ENCODE measurements around the gene METTL24. TPM values are rescaled to one million over a fixed set of nuclear protein-coding genes. Genes with fewer than 3 reads are reported as not detected.

Gene METTL24
- total and polyA plus RNA-seq, 2 experiments from 2014 or later = not detected

DNA sequence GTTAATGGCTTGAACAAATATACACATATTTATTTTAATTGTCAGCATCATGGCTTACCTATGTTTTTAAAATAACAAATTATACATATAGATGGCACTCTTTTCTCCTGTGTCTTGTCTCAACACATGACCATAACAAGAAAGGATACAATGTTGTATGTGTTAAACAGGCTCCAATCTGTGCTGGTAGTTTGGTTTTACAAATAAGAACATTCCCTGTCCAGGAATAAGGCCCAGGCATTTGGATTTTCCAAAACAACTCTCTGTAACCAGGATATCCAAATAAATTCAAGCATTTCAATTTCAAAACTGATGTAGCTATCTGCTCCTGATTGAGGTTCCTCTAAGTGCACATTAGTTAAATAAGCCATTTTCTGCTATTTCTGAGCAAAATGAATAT, 17.1 kb downstream of the METTL24 start:
- DNase-seq = no peak
- H3K4me3 ChIP-seq = no peak overlapping the region
- H3K27ac ChIP-seq = no peak overlapping the region
- no peak overlapping the region for H3K4me2 ChIP-seq (ENCODE audit: unreplicated experiment)
- no peak for TF ChIP-seq EZH2phosphoT487 (IDR thresholded peaks at IDR 0.05; ENCODE audit: insufficient read depth, low read depth)
- no peaks in the 10 kb centered on the region for H3K79me2 ChIP-seq (ENCODE audit: insufficient read depth)
- H4K20me1 ChIP-seq (ENCODE audit: insufficient read depth) = no peaks in the 10 kb centered on the region
- no peaks in the 10 kb centered on the region for H3K36me3 ChIP-seq (ENCODE audit: low read depth)
- in situ Hi-C loops (cut with MboI) = no loop called here
- 0 out of 2 replicates have a peak, but pooled peaks cover 4% of the 10 kb centered on the region for H3K4me1 ChIP-seq (ENCODE audit: insufficient read depth)
- H3K9me3 ChIP-seq (ENCODE audit: low read depth) = no peaks in the 10 kb centered on the region
- H3K9me2 ChIP-seq (ENCODE audit: insufficient read depth) = no peaks in the 10 kb centered on the region
- H3F3A ChIP-seq (ENCODE audit: insufficient read depth) = 0 out of 2 replicates have a peak, but pooled peaks cover 5% of the 10 kb centered on the region
- no peaks in the 10 kb centered on the region for H3K27me3 ChIP-seq (replicated peaks; ENCODE audit: insufficient read depth)
- H3K9ac ChIP-seq = no peak overlapping the region
- no peak overlapping the region for H2AFZ ChIP-seq

- H3F3A ChIP-seq (ENCODE audit: insufficient read depth) = 0 out of 2 replicates have a peak, but pooled peaks cover 5% of the 10 kb centered on the region
- in situ Hi-C loops (cut with MboI) = no loop called here
- H3K9ac ChIP-seq = no peak overlapping the region
- TF ChIP-seq EZH2 (IDR thresholded peaks at IDR 0.05; ENCODE audit: insufficient read depth, poor library complexity, severe bottlenecking) = no peak
- H3K79me2 ChIP-seq (ENCODE audit: insufficient read depth) = no peaks in the 10 kb centered on the region
- H3K36me3 ChIP-seq (ENCODE audit: low read depth) = no peaks in the 10 kb centered on the region
- H3K4me1 ChIP-seq (ENCODE audit: insufficient read depth) = 0 out of 2 replicates have a peak, but pooled peaks cover 4% of the 10 kb centered on the region
- no peaks in the 10 kb centered on the region for H3K27me3 ChIP-seq (replicated peaks; ENCODE audit: insufficient read depth)
- H2AFZ ChIP-seq = no peak overlapping the region
- no peak for DNase-seq
- H4K20me1 ChIP-seq (ENCODE audit: insufficient read depth) = no peaks in the 10 kb centered on the region
- no peak overlapping the region for H3K4me2 ChIP-seq (ENCODE audit: unreplicated experiment)
- H3K4me3 ChIP-seq = no peak overlapping the region
- H3K9me3 ChIP-seq (ENCODE audit: low read depth) = no peaks in the 10 kb centered on the region
- no peak overlapping the region for H3K27ac ChIP-seq
- no peaks in the 10 kb centered on the region for H3K9me2 ChIP-seq (ENCODE audit: insufficient read depth)
- 44 to 45% methylated on average over 7 of the region's 7 CpGs for WGBS, 2 experiments (ENCODE audit: low coverage in 1 of 2, low lambda C conversion rate in 2 of 2, missing lambda C conversion rate in 2 of 2)
Observed at GRCh38 chr6:110340392-110340965, 17.7 kb downstream of the METTL24 start.

- no peaks in the 10 kb centered on the region for H3K79me2 ChIP-seq (ENCODE audit: insufficient read depth)
- no peak overlapping the region for H3K4me3 ChIP-seq
- no peak overlapping the region for H3K4me2 ChIP-seq (ENCODE audit: unreplicated experiment)
- TF ChIP-seq EZH2phosphoT487 (IDR thresholded peaks at IDR 0.05; ENCODE audit: insufficient read depth, low read depth) (no peak), EZH2 (IDR thresholded peaks at IDR 0.05; ENCODE audit: insufficient read depth, poor library complexity, severe bottlenecking) (no peak)
- no peaks in the 10 kb centered on the region for H3K9me3 ChIP-seq (ENCODE audit: low read depth)
- WGBS, 2 experiments (ENCODE audit: low coverage in 1 of 2, low lambda C conversion rate in 2 of 2, missing lambda C conversion rate in 2 of 2) = 52 to 54% methylated on average over 3 of the region's 3 CpGs
- H3K9ac ChIP-seq = no peak overlapping the region
- in situ Hi-C loops (cut with MboI) = no loop called here
- no peaks in the 10 kb centered on the region for H3K36me3 ChIP-seq (ENCODE audit: low read depth)
- no peaks in the 10 kb centered on the region for H3K9me2 ChIP-seq (ENCODE audit: insufficient read depth)
- peak; percentile 53 for DNase-seq
- 0 out of 2 replicates have a peak, but pooled peaks cover 4% of the 10 kb centered on the region for H3K4me1 ChIP-seq (ENCODE audit: insufficient read depth)
- H3F3A ChIP-seq (ENCODE audit: insufficient read depth) = 0 out of 2 replicates have a peak, but pooled peaks cover 5% of the 10 kb centered on the region
- no peak overlapping the region for H3K27ac ChIP-seq
- no peaks in the 10 kb centered on the region for H4K20me1 ChIP-seq (ENCODE audit: insufficient read depth)
- no peak overlapping the region for H2AFZ ChIP-seq
- no peaks in the 10 kb centered on the region for H3K27me3 ChIP-seq (replicated peaks; ENCODE audit: insufficient read depth)
Observed at GRCh38 chr6:110338820-110339470, 19.2 kb downstream of the METTL24 start.

DNA sequence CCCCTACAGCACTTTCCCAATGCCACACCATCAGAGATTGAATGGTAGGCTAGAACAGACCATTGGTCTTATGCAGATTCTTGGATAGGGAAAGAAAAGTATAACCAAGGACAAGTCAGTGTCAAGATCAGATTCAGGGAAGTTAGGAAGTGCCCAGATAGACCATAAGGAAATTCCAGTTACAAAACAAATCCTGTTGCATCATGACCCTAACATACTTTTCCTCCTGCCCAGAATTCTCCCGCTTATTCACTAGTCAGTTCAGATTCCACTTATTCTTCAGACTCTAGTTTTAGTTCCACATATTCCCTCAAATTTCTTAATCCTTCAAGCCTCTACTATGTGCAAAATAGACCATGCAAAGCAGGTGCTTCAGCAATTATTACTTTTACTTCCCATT, 20.7 kb downstream of the METTL24 start:
- Histone ChIP-seq H4K20me1 (ENCODE audit: insufficient read depth) (no peaks in the 10 kb centered on the region), H3K27ac (no peak overlapping the region), H3K9ac (no peak overlapping the region), H3K36me3 (ENCODE audit: low read depth) (no peaks in the 10 kb centered on the region), H3K4me2 (ENCODE audit: unreplicated experiment) (no peak overlapping the region), H3K9me2 (ENCODE audit: insufficient read depth) (no peaks in the 10 kb centered on the region), H2AFZ (no peak overlapping the region), H3K4me3 (no peak overlapping the region), H3K27me3 (replicated peaks; ENCODE audit: insufficient read depth) (no peaks in the 10 kb centered on the region), H3K9me3 (ENCODE audit: low read depth) (no peaks in the 10 kb centered on the region), H3F3A (ENCODE audit: insufficient read depth) (0 out of 2 replicates have a peak, but pooled peaks cover 5% of the 10 kb centered on the region), H3K4me1 (ENCODE audit: insufficient read depth) (0 out of 2 replicates have a peak, but pooled peaks cover 4% of the 10 kb centered on the region), H3K79me2 (ENCODE audit: insufficient read depth) (no peaks in the 10 kb centered on the region)
- peak; percentile 44 for DNase-seq
- no peak for TF ChIP-seq EZH2phosphoT487 (IDR thresholded peaks at IDR 0.05; ENCODE audit: insufficient read depth, low read depth)
- no peak for TF ChIP-seq EZH2 (IDR thresholded peaks at IDR 0.05; ENCODE audit: insufficient read depth, poor library complexity, severe bottlenecking)
- 14% methylated on average over 1 of the region's 1 CpG for WGBS, 2 experiments (ENCODE audit: low coverage in 1 of 2, low lambda C conversion rate in 2 of 2, missing lambda C conversion rate in 2 of 2)
- in situ Hi-C loops (cut with MboI) = no loop called here
